HG03521 (cell line): ENCODE data around the gene FRMD3.

Experiments used
- ATAC-seq: cut with Tn5 transposase; IDR thresholded peaks from one replicate; pipeline ENCODE4 v1.9.1; 2021; ENCODE audit warnings: mild to moderate bottlenecking, moderate library complexity; ENCODE audit not compliant: unreplicated experiment

Gene FRMD3

GRCh38 chr9:83245979-83246659 is 292.1 kb downstream of the FRMD3 start:
- no peak for ATAC-seq

- ATAC-seq = no peak
These were observed 296.1 kb downstream of the FRMD3 start for GRCh38 chr9:83242066-83242465.

GRCh38 chr9:83240671-83241070 is 297.5 kb downstream of the FRMD3 start:
- ATAC-seq = no peak

GRCh38 chr9:83239747-83240146 is 298.5 kb downstream of the FRMD3 start:
- ATAC-seq = no peak

- no peak for ATAC-seq
These were observed 299.1 kb downstream of the FRMD3 start for GRCh38 chr9:83238871-83239640.

- no peak for ATAC-seq
These were observed 302.0 kb downstream of the FRMD3 start for GRCh38 chr9:83236029-83236696.

- ATAC-seq = no peak
These were observed 302.7 kb downstream of the FRMD3 start for GRCh38 chr9:83235526-83235925.

- ATAC-seq = no peak
These were observed 303.7 kb downstream of the FRMD3 start for GRCh38 chr9:83234541-83234940.

GRCh38 chr9:83233647-83234046 is 304.6 kb downstream of the FRMD3 start:
- no peak for ATAC-seq

GRCh38 chr9:83231039-83231438 is 307.2 kb downstream of the FRMD3 start:
- no peak for ATAC-seq

GRCh38 chr9:83220730-83221129 is 317.5 kb downstream of the FRMD3 start:
- peak; percentile 79 for ATAC-seq

- ATAC-seq = no peak
These were observed 318.2 kb downstream of the FRMD3 start for GRCh38 chr9:83219924-83220438.

- no peak for ATAC-seq
These were observed 318.9 kb downstream of the FRMD3 start for GRCh38 chr9:83219154-83219923.

GRCh38 chr9:83218411-83219090 is 319.6 kb downstream of the FRMD3 start:
- no peak for ATAC-seq

GRCh38 chr9:83209188-83209731 is 328.9 kb downstream of the FRMD3 start:
- no peak for ATAC-seq

- ATAC-seq = no peak
These were observed 329.9 kb downstream of the FRMD3 start for GRCh38 chr9:83208065-83208850.

GRCh38 chr9:83204047-83204446 is 334.2 kb downstream of the FRMD3 start:
- no peak for ATAC-seq

- ATAC-seq = no peak
These were observed 337.7 kb downstream of the FRMD3 start for GRCh38 chr9:83200531-83200930.

GRCh38 chr9:83199832-83200231 is 338.4 kb downstream of the FRMD3 start:
- no peak for ATAC-seq
